IMR-90 (cell line): Measurements from ENCODE around the gene FAM151A. TPM values are rescaled to one million over a fixed set of nuclear protein-coding genes. Genes with fewer than 3 reads are reported as not detected.

Experiments used
- ATAC-seq: fragments of 200-7000 bp; cut with Tn5 transposase; 2 replicates; pipeline ENCODE4 v1.9.1; 2020; ENCODE audit warnings: low read depth, mild to moderate bottlenecking, moderate library complexity
- BruUV-seq: library from RNA; stranded (reverse); fragments of 400-500 nt; replicated peaks from 2 replicates; lab custom pipeline; 2021; lab: Mats Ljungman, UMichigan
- CTCF ChIA-PET: fragments of 300-600 bp; formaldehyde crosslinking; extraction: SDS; loops from one replicate; lab custom pipeline; 2021; ENCODE audit warnings: antibody characterized with exemption; lab: Yijun Ruan, JAX
- POLR2A ChIA-PET: fragments of 300-600 bp; sonication (Branson Sonifier 250); formaldehyde crosslinking; loops from one replicate; lab custom pipeline; 2022; ENCODE audit warnings: antibody characterized with exemption; ENCODE audit not compliant: unreplicated experiment; lab: Charles Lee
- DNase-seq: peaks from one replicate; pipeline ENCODE4 v3.0.0; 2013
- H2AFZ ChIP-seq: replicated peaks from 2 replicates; pipeline ENCODE3; 2013; ENCODE audit warnings: low read length, mild to moderate bottlenecking; ENCODE audit not compliant: poor library complexity
- H2AK5ac ChIP-seq: 2 replicates; pipeline ENCODE4 v1.6.1; 2013; ENCODE audit warnings: low read depth, low read length, inconsistent platforms
- H2AK9ac ChIP-seq: replicated peaks from 2 replicates; pipeline ENCODE3; 2013; ENCODE audit warnings: mild to moderate bottlenecking, low read depth, low read length, moderate library complexity; ENCODE audit not compliant: poor library complexity
- H2BK120ac ChIP-seq: 2 replicates; pipeline ENCODE4 v1.6.1; 2013; ENCODE audit warnings: low read depth, low read length, inconsistent platforms
- H2BK15ac ChIP-seq: 3 replicates; pipeline ENCODE4 v1.6.1; 2013; ENCODE audit warnings: low read depth, low read length, inconsistent platforms
- H2BK20ac ChIP-seq: 2 replicates; pipeline ENCODE4 v1.6.1; 2013; ENCODE audit warnings: low read depth, mild to moderate bottlenecking, inconsistent platforms, low read length, moderate library complexity
- H2BK5ac ChIP-seq: 2 replicates; pipeline ENCODE4 v1.6.1; 2013; ENCODE audit warnings: mild to moderate bottlenecking, low read depth, low read length, inconsistent platforms; ENCODE audit not compliant: poor library complexity, severe bottlenecking
- H3K14ac ChIP-seq: replicated peaks from 2 replicates; pipeline ENCODE4 v1.6.1; 2013; ENCODE audit warnings: low read depth, low read length, inconsistent platforms
- H3K18ac ChIP-seq: 2 replicates; pipeline ENCODE4 v1.6.1; 2013; ENCODE audit warnings: low read depth, low read length, control low read depth
- H3K23ac ChIP-seq: 2 replicates; pipeline ENCODE4 v1.6.1; 2013; ENCODE audit warnings: low read depth, low read length, inconsistent platforms
- H3K27ac ChIP-seq: 2 replicates; pipeline ENCODE4 v1.5.1; 2013; ENCODE audit warnings: mild to moderate bottlenecking, control low read depth, low read length; ENCODE audit not compliant: insufficient read depth
- H3K27me3 ChIP-seq: 2 replicates; pipeline ENCODE4 v1.6.1; 2013; ENCODE audit warnings: low read length; ENCODE audit not compliant: control insufficient read depth, insufficient read depth
- H3K36me3 ChIP-seq: 2 replicates; pipeline ENCODE4 v1.6.1; 2013; ENCODE audit warnings: low read length, mixed read lengths; ENCODE audit not compliant: control insufficient read depth, insufficient read depth
- H3K4ac ChIP-seq: 2 replicates; pipeline ENCODE4 v1.6.1; 2013; ENCODE audit warnings: low read depth, low read length, inconsistent platforms
- H3K4me1 ChIP-seq: 2 replicates; pipeline ENCODE4 v1.6.1; 2013; ENCODE audit warnings: low read length, mixed read lengths; ENCODE audit not compliant: control insufficient read depth, insufficient read depth
- H3K4me2 ChIP-seq: 2 replicates; pipeline ENCODE4 v1.6.1; 2013; ENCODE audit warnings: low read depth, mild to moderate bottlenecking, control low read depth, low read length, moderate library complexity
- H3K4me3 ChIP-seq: 2 replicates; pipeline ENCODE4 v1.5.1; 2013; ENCODE audit warnings: low read depth, mild to moderate bottlenecking, control low read depth, low read length, moderate library complexity; ENCODE audit not compliant: insufficient read depth
- H3K56ac ChIP-seq: 2 replicates; pipeline ENCODE4 v1.6.1; 2013; ENCODE audit warnings: low read length, inconsistent platforms; ENCODE audit not compliant: insufficient read depth; ENCODE audit errors: extremely low read depth
- H3K79me1 ChIP-seq, 2 experiments: 2 replicates each; pipeline ENCODE4 v1.6.1; 2013; ENCODE audit warnings: low read length in 2 of 2, inconsistent platforms in 1 of 2, low read depth in 1 of 2
- H3K9ac ChIP-seq: 2 replicates; pipeline ENCODE4 v1.6.1; 2013; ENCODE audit warnings: low read depth, low read length, control low read depth
- H3K9me1 ChIP-seq: 2 replicates; pipeline ENCODE4 v1.6.1; 2013; ENCODE audit warnings: low read length, inconsistent platforms; ENCODE audit not compliant: insufficient read depth
- H3K9me3 ChIP-seq: 2 replicates; pipeline ENCODE4 v1.6.1; 2013; ENCODE audit warnings: low read length; ENCODE audit not compliant: control insufficient read depth, insufficient read depth
- H4K20me1 ChIP-seq: 2 replicates; pipeline ENCODE4 v1.6.1; 2013; ENCODE audit warnings: low read length, inconsistent platforms; ENCODE audit not compliant: insufficient read depth
- H4K5ac ChIP-seq: 2 replicates; pipeline ENCODE4 v1.6.1; 2013; ENCODE audit warnings: mild to moderate bottlenecking, low read depth, low read length, control low read depth
- H4K8ac ChIP-seq, 2 experiments: 2 replicates each; pipeline ENCODE4 v1.6.1; 2013; ENCODE audit warnings: low read depth in 2 of 2, low read length in 2 of 2, control low read depth in 1 of 2, inconsistent platforms in 1 of 2
- H4K91ac ChIP-seq: 2 replicates; pipeline ENCODE4 v1.6.1; 2013; ENCODE audit warnings: low read depth, low read length, inconsistent platforms; ENCODE audit not compliant: insufficient read depth
- MAZ ChIP-seq: IDR thresholded peaks from 2 replicates; pipeline ENCODE4 v1.6.1; 2012; ENCODE audit warnings: low read depth, mild to moderate bottlenecking, low read length, improper control_type of control experiment, moderate library complexity, borderline replicate concordance
- RAD21 ChIP-seq: IDR thresholded peaks from 2 replicates; pipeline ENCODE4 v1.6.1; 2012; ENCODE audit warnings: low read length, improper control_type of control experiment
- dilution Hi-C: fragments of 300-500 bp; cut with HindIII; formaldehyde crosslinking; loops from one replicate; pipeline ENCODE4 v1.14.3; 2018; ENCODE audit warnings: low sequenced_read_pairs; ENCODE audit not compliant: unreplicated experiment
- in situ Hi-C: fragments of 300-500 bp; cut with MboI; formaldehyde crosslinking; loops from 3 replicates; pipeline ENCODE4 v1.14.3; 2019; ENCODE audit warnings: low sequenced_read_pairs, inconsistent platforms, mixed read lengths
- intact Hi-C: fragments of 100-400 bp; cut with micrococcal nuclease; formaldehyde crosslinking; loops from 2 replicates; pipeline ENCODE4 v1.10.0; 2022
- polyA plus RNA-seq, 3 experiments: library from polyadenylated mRNA; depleted of rRNA; stranded (reverse); fragments of >200 nt; gene quantifications; 2 replicates each; pipeline ENCODE4 v1.2.3, GENCODE V29; 2012; ENCODE audit warnings: low replicate concordance in 1 of 3
- total RNA-seq: library from RNA; depleted of rRNA; stranded (reverse); fragments of >200 nt; gene quantifications from 2 replicates; pipeline ENCODE4 v1.2.3, GENCODE V29; 2012

FAM151A gene
- total and polyA plus RNA-seq, 2 of the 4 experiments (the other 2 are of a cell fraction): not detected

GRCh38 chr1:54652168-54652567 is 28.8 kb upstream of the FAM151A start:
- in situ Hi-C loops (no loop called here), intact Hi-C loops (no loop called here), dilution Hi-C loops (no loop called here)
- Histone ChIP-seq H3K14ac (no peak overlapping the region), H3K36me3 (no peaks in the 10 kb centered on the region), H2BK5ac (no peak overlapping the region), H2BK120ac (no peak overlapping the region), H3K56ac (no peak overlapping the region), H3K9ac (no peak overlapping the region), H3K4me3 (no peak overlapping the region), H3K9me1 (no peaks in the 10 kb centered on the region), H3K4ac (no peak overlapping the region), H4K8ac (no peak overlapping the region), H4K91ac (no peak overlapping the region), H3K9me3 (no peaks in the 10 kb centered on the region), H3K27me3 (peaks cover 34% of the 10 kb centered on the region), H3K79me1 (no peaks in the 10 kb centered on the region), H2BK15ac (no peak overlapping the region), H3K4me1 (no peaks in the 10 kb centered on the region), H2AK5ac (no peak overlapping the region), H3K18ac (no peak overlapping the region), H4K20me1 (no peaks in the 10 kb centered on the region), H2AFZ (no peak overlapping the region), H3K23ac (no peak overlapping the region), H3K27ac (no peak overlapping the region), H2BK20ac (no peak overlapping the region), H4K5ac (no peak overlapping the region), H3K4me2 (no peak overlapping the region), H2AK9ac (no peak overlapping the region)
- no TSS peak for BruUV-seq
- TF ChIP-seq RAD21 (no peak), MAZ (no peak)
- ChIA-PET POLR2A (no interaction called here), CTCF (no interaction called here)
- no peak for DNase-seq
- ATAC-seq: no peak
